ENCODE measurements around the gene SLC44A1.

GRCh38 chr9:105344283-105344682 is 99.8 kb downstream of the SLC44A1 start:
- TF ChIP-seq EZH2 (IDR thresholded peaks at IDR 0.05; ENCODE audit: insufficient read depth, poor library complexity, severe bottlenecking) = no peak
- TF ChIP-seq EZH2phosphoT487 (IDR thresholded peaks at IDR 0.05; ENCODE audit: insufficient read depth, low read depth) = no peak

Measured in GM23248 (cell line).